GM19043 (cell line): ENCODE results near the gene MIF.

ENCODE experiments used
- ATAC-seq: cut with Tn5 transposase; IDR thresholded peaks from one replicate; pipeline ENCODE4 v1.9.1; 2021; ENCODE audit warnings: low read depth; ENCODE audit not compliant: unreplicated experiment

Gene MIF

DNA sequence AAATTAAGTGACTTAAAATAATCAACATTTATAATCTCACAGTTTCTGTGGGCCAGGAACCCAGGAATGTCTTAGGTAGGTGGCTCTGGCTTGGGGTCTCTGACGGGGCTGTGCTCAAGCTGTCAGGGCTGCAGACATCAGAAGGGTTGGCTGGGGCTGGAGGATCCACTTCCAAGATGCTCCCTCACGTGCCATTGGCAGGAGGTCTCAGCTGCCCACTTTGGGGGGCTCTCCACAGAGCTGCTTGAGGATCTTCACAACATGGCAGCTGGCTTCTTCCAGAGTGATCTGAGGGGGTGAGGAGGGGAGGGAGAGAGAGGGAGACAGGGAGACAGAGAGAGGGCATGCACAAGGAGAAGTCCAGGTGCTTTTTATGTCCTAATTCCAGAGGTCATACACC lies 18.4 kb upstream of the MIF start:
- no peak for ATAC-seq

- no peak for ATAC-seq
Observed at GRCh38 chr22:23877566-23877965, 16.6 kb upstream of the MIF start.

DNA sequence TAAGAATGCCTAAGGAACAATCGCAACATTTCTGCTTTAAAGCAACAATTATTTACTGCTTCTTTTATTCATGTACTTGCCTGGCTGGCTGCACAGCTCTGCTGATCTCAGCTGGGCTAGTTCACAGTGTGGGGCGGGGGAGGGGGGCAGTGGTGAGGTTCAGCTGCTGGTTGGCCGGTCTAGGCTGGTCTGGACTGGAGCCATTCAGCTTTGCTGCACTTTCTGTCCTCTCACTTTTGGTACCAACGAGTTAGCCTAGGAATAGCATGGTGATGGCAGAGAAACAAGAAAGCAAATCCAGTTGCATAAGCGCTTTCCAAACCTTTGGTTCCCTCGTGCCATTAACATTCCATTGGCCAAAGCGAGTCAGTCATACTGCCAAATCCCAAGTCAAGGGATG lies 16.0 kb upstream of the MIF start:
- ATAC-seq, result no peak

DNA sequence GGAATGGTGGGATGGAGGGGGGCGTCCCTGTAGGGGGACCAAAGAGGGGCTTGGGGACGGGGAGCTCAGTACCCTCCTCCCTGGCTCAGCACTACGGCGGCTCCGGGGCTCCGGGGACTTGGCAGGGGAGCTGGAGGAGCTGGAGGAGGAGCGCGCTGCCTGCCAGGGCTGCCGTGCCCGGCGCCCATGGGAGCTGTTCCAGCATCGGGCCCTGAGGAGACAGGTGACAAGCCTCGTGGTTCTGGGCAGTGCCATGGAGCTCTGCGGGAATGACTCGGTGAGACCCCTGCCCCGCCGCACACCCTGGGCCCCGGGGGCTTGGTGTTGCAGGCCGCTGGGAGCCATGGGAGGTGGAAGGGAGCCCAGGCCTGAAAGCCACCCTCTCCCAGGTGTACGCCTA lies 11.8 kb upstream of the MIF start:
- ATAC-seq, result no peak

GRCh38 chr22:23883658-23884057 lies 10.5 kb upstream of the MIF start:
- ATAC-seq, result no peak

DNA sequence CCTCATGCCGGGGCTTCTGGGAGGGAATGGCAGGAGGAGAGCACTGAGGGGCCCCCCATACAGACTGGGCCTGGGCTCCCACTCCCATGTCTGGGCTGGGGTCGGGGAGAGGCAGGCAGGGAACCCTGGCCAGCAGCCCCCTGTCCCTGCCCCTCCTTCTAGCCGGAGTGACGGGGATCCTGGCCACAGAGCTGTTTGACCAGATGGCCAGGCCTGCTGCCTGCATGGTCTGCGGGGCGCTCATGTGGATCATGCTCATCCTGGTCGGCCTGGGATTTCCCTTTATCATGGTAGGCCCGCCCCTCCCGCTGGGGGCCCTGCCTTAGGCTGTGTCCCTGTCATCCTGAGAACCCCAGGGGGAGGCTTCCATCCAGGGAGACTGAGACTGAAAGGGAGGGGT lies 10.0 kb upstream of the MIF start:
- ATAC-seq, result no peak

- ATAC-seq, result no peak
Observed at GRCh38 chr22:23888615-23889401, 5.4 kb upstream of the MIF start.

- ATAC-seq, result no peak
Observed at GRCh38 chr22:23889620-23890019, 4.6 kb upstream of the MIF start.

GRCh38 chr22:23891726-23892125 lies 2.5 kb upstream of the MIF start:
- ATAC-seq, result no peak

DNA sequence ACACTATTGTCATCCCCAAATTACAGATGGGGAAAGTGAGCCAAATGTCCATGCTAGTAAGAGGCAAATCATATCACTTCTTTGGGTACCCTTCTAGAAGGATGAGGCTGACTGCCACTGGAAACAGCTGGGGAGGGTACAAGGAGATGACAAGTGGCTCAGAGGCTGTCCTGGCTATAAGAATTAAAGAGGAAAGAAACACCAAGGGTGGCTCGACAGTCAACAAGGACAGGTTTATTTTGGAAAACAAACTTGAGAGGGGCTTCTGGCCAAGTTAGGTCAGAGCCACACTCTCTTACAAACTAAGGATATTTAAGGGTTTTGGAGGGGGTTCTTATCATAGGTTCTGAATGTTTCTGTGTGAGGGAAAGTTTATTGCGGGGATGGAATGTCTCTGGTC lies 2.1 kb upstream of the MIF start:
- no peak for ATAC-seq

- no peak for ATAC-seq
Observed at GRCh38 chr22:23892706-23893105, 1.5 kb upstream of the MIF start.

- no peak for ATAC-seq
Observed at GRCh38 chr22:23893121-23893944, 850 bp upstream of the MIF start.

- no peak for ATAC-seq
Observed at GRCh38 chr22:23894710-23895598, 771 bp downstream of the MIF start.

- ATAC-seq, result no peak
Observed at GRCh38 chr22:23895599-23896144, 1.5 kb downstream of the MIF start.

DNA sequence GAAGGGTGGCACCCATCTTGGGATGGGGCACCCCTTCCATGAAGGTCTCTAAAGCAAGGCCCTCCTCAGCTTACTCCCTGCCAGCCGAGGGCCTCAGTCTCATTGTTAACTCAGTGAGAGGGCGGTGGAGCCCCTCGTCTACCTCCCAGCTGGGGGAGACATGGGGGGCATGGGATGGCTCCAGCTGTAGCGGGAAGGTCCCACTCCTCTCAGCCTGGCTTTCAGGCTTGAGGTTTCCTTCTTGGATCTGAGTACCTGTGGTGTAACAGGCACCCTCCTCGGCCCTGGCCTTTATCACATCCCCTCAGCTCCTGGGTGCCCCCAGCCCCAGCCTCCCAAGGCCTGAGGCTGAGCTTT lies 2.0 kb downstream of the MIF start:
- no peak for ATAC-seq

DNA sequence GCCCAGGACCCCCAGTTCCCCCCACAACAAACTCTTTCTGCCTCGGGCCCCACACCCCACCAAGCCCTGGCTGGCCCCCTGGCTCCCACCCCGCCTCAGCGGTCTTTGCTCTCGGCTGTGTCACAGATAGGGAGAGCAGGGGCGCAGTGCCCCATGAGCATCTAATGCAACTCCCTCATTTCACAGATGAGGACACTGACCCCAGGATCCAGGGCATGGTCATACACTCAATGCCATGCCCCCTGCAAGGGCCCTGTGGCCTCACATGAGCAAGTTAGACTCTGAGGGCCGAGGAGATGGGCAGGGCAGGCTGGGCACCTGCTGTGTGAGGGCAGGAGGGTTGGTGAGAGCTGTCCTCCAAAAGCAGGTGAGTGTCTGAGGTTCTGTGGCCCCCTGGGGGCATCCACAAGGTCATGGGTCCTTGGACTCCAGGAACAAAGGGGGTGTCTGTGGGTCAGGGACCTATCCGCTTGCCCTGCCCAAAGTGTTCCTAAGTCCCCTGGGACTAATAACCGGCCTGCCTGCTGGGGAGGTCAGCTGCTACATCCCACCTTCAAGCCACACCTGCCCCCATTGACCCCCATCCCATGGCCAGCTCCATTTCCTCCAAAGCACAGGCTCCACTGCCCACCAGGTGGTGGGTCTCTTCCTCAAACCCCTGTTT lies 2.5 kb downstream of the MIF start:
- ATAC-seq, result no peak

- ATAC-seq, result no peak
Observed at GRCh38 chr22:23897320-23897719, 3.1 kb downstream of the MIF start.

DNA sequence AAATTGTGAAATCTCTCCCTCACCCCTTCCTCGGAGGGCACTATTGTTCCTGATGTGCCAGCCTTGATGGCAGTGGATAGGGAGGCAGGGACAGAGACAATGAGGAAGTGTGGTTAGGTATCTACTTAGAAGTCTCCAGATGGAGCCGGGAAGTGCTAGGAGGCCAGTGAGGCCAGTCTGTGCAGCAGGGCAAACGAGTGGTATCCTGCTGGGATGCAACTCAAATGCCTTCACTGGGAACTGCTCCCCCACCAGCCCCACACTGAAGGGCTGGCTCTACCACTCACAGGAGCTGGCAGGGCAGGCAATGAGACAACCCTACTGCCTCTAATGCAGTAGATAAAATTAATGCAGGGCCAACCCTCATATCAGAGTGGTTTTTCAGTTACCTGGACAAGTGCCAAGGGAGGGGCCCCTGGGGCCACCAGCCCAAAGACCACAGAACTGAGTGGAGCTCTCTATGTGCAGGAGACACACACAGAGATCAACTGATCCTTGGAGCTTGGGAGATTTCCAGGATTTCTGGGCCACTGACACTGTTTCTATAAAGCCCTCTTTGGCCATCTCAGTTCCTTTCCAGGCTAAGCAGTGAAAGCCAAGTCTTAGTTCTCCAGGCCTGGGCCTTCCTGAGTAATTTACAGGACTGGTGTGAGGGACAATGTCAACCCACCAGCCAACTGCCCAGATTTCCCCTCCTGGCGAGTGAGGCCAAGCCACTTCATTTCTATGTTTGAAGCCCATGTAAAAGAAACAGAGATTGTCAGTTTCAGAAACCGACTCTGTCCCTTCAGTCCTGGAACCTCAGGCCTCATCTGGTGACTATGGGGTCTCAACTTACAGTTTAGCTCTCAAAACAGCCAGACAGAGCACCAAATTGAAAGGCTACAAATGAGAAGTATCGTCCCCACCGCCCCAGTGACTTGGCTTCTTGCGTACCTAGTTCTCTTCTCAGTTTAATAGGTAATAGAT lies 4.1 kb downstream of the MIF start:
- no peak for ATAC-seq

DNA sequence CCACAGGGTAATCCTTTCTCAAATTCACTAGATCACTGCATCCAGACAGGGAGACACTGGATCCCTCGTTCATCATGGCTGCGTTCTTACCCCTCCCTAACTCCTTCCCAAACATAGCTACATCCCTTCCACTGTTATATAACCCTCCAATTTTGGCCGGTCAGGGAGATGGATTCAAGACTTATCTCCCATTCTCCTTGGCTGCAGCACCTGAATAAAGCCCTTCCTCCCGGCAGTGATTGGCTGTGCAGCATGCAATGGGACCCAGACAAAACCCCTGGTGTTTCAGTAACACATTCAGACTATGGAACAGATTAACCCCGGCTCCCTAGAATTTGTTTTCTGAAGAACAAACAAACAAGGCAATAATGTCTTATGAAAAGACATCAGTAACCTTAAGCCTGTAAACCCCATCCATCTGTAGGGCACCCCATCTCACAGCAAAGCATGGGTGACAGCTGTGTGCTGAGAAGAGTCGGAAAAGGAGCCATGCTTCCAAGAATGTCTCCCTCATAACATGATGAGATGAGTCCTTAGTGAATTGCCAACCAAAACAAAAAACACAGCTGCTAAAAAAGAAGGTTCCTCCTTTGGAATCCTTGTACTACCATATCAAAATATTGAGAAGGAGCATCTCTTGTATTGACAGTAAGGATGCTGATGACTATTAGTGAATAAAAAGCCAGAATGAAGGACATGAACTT lies 5.0 kb downstream of the MIF start:
- ATAC-seq, result no peak
